Loucy (cell line): ENCODE results near the gene TNNT2.

Experiments used
- H2AFZ ChIP-seq: fragments of 200-600 bp; sonication (generic); 2 replicates; pipeline ENCODE4 v1.6.0; 2016; ENCODE audit warnings: antibody characterized with exemption, mild to moderate bottlenecking, low read length, moderate library complexity
- H3F3A ChIP-seq: fragments of 200-600 bp; 2 replicates; pipeline ENCODE4 v1.6.0; 2016; ENCODE audit warnings: antibody characterized with exemption, low read depth, mild to moderate bottlenecking
- H3K27me3 ChIP-seq: fragments of 200-600 bp; sonication (generic); 2 replicates; pipeline ENCODE4 v1.6.1; 2014; ENCODE audit warnings: low read length, mild to moderate bottlenecking; ENCODE audit not compliant: insufficient read depth, poor library complexity, severe bottlenecking
- H3K36me3 ChIP-seq: fragments of 200-600 bp; sonication (generic); 2 replicates; pipeline ENCODE4 v1.6.1; 2016; ENCODE audit warnings: low read length; ENCODE audit not compliant: insufficient read depth
- H3K4me1 ChIP-seq: fragments of 200-600 bp; sonication (generic); 2 replicates; pipeline ENCODE4 v1.5.1; 2014; ENCODE audit warnings: low read length, mild to moderate bottlenecking; ENCODE audit not compliant: insufficient read depth, poor library complexity, severe bottlenecking
- H3K4me2 ChIP-seq: fragments of 200-600 bp; sonication (generic); 2 replicates; pipeline ENCODE4 v1.6.0; 2014; ENCODE audit warnings: antibody characterized with exemption, low read length, low read depth, mild to moderate bottlenecking; ENCODE audit not compliant: poor library complexity, severe bottlenecking
- H3K4me3 ChIP-seq: fragments of 200-600 bp; sonication (generic); 2 replicates; pipeline ENCODE4 v1.5.1; 2014; ENCODE audit warnings: low read length, mild to moderate bottlenecking, mixed read lengths; ENCODE audit not compliant: poor library complexity, severe bottlenecking
- H3K79me2 ChIP-seq: fragments of 200-600 bp; sonication (generic); 2 replicates; pipeline ENCODE4 v1.6.1; 2014; ENCODE audit warnings: low read length; ENCODE audit not compliant: insufficient read depth
- H3K9ac ChIP-seq: fragments of 200-600 bp; sonication (generic); 2 replicates; pipeline ENCODE4 v1.6.0; 2014; ENCODE audit warnings: mild to moderate bottlenecking, low read depth, low read length, moderate library complexity; ENCODE audit not compliant: poor library complexity, severe bottlenecking
- H3K9me2 ChIP-seq: fragments of 200-600 bp; sonication (generic); replicated peaks from 2 replicates; pipeline ENCODE4 v1.6.1; 2016; ENCODE audit warnings: low read depth, low read length, mixed read lengths
- H3K9me3 ChIP-seq: fragments of 200-600 bp; sonication (generic); 2 replicates; pipeline ENCODE4 v1.6.1; 2014; ENCODE audit warnings: mild to moderate bottlenecking, antibody characterized with exemption, low read length, low read depth; ENCODE audit not compliant: insufficient read depth
- H4K20me1 ChIP-seq: fragments of 200-600 bp; sonication (generic); 2 replicates; pipeline ENCODE4 v1.6.0; 2014; ENCODE audit warnings: antibody characterized with exemption, low read length, mild to moderate bottlenecking; ENCODE audit not compliant: insufficient read depth, poor library complexity, severe bottlenecking
- EZH2phosphoT487 ChIP-seq: fragments of 200-600 bp; IDR thresholded peaks from 2 replicates; pipeline ENCODE4 v1.6.1; 2018; ENCODE audit warnings: antibody characterized with exemption, mild to moderate bottlenecking, moderate library complexity, borderline replicate concordance
- TF ChIP-seq, protein P1 (sequence below): fragments of 200-600 bp; sonication (generic); conservative IDR thresholded peaks from 2 replicates; pipeline ENCODE4 v1.5.1; 2014; ENCODE audit warnings: mild to moderate bottlenecking, antibody characterized with exemption, low read length

TNNT2 gene

DNA sequence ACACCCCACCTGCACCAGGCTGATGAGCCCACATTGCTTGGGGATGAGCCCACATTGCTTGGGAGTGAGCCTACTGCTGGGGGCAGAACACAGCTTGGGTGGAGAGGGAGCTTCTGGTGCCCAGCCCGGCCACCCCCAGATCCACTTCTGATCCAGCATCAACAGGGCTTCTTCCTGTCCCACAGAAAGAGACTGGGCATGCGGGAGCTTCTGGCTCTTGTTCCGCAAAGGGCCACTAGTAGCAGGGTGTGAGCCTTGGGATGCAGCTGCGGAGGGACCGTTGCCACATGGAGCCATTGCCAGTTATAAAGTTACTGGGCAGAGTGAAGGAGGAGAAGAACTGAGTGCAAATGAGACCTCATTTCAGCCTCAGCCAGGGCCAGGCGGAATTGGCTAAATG is 57.8 kb downstream of the TNNT2 start:
- no peaks in the 10 kb centered on the region for H3K27me3 ChIP-seq
- H3K79me2 ChIP-seq, result no peaks in the 10 kb centered on the region
- H3F3A ChIP-seq, result no peaks in the 10 kb centered on the region
- no peaks in the 10 kb centered on the region for H4K20me1 ChIP-seq
- H2AFZ ChIP-seq, result no peak overlapping the region
- H3K4me1 ChIP-seq, result no peaks in the 10 kb centered on the region
- no peak overlapping the region for H3K4me2 ChIP-seq
- H3K4me3 ChIP-seq, result no peak overlapping the region
- no peak overlapping the region for H3K9ac ChIP-seq
- H3K9me3 ChIP-seq, result no peaks in the 10 kb centered on the region
- no peak for TF ChIP-seq EZH2phosphoT487
- TF ChIP-seq, protein P1, sequence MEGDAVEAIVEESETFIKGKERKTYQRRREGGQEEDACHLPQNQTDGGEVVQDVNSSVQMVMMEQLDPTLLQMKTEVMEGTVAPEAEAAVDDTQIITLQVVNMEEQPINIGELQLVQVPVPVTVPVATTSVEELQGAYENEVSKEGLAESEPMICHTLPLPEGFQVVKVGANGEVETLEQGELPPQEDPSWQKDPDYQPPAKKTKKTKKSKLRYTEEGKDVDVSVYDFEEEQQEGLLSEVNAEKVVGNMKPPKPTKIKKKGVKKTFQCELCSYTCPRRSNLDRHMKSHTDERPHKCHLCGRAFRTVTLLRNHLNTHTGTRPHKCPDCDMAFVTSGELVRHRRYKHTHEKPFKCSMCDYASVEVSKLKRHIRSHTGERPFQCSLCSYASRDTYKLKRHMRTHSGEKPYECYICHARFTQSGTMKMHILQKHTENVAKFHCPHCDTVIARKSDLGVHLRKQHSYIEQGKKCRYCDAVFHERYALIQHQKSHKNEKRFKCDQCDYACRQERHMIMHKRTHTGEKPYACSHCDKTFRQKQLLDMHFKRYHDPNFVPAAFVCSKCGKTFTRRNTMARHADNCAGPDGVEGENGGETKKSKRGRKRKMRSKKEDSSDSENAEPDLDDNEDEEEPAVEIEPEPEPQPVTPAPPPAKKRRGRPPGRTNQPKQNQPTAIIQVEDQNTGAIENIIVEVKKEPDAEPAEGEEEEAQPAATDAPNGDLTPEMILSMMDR, result no peak
- no peaks in the 10 kb centered on the region for H3K9me2 ChIP-seq
- no peaks in the 10 kb centered on the region for H3K36me3 ChIP-seq

DNA sequence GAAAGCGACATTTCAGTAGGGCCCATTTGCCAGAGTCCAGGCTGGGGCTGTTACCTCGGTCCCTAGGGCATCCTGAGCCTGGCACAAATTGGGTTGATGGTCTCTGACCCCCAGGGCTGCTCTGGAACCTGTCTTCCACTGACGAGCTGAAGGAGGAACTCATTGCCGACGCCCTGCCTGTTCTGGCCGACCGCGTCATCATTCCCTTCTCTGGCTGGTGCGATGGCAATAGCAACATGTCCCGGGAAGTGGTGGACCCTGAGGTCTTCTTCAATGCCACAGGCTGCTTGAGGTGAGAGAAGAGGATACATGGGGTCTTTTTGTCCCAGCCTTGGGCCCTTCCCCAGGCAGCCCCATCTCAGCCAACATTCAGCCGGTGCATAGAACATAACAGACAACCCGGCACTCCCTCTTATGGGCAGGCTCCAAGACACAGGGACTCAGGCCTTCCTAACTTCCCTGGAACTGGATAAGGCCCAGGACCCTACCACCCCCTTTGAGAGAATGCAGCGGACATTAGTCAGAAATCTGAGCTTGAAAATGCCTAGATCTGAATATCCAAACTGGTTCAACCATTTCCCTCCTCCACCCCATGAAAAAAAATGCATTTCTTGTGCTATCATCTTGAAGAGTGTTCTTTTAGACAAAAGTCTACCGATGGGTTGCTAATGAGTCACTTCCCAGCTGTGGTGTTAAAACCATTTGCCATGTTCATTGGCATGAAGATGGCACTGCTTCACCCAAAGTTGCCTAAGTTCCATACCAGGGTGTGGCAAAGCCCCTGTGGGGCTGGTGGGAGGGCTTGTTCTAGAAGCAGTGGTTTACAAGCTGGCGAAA is 58.8 kb downstream of the TNNT2 start:
- TF ChIP-seq, protein P1, result no peak
- no peak for TF ChIP-seq EZH2phosphoT487
- H3F3A ChIP-seq, result no peaks in the 10 kb centered on the region
- H2AFZ ChIP-seq, result no peak overlapping the region
- no peak overlapping the region for H3K4me2 ChIP-seq
- H3K9ac ChIP-seq, result no peak overlapping the region
- no peaks in the 10 kb centered on the region for H4K20me1 ChIP-seq
- H3K27me3 ChIP-seq, result no peaks in the 10 kb centered on the region
- H3K4me3 ChIP-seq, result no peak overlapping the region
- H3K9me2 ChIP-seq, result no peaks in the 10 kb centered on the region
- no peaks in the 10 kb centered on the region for H3K79me2 ChIP-seq
- no peaks in the 10 kb centered on the region for H3K4me1 ChIP-seq
- H3K9me3 ChIP-seq, result no peaks in the 10 kb centered on the region
- no peaks in the 10 kb centered on the region for H3K36me3 ChIP-seq

DNA sequence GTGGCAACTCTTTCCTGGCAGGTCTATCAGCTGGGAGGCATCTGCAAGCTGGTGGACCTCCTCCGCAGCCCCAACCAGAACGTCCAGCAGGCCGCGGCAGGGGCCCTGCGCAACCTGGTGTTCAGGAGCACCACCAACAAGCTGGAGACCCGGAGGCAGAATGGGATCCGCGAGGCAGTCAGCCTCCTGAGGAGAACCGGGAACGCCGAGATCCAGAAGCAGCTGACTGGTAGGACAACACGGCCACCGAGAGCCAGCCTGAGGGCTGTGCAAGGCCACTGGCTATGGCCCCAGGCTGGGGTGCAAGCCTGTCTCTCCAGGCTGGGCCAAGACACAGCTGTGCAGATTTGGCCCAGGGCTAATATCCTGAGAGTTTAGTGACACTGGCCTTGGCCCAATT is 59.9 kb downstream of the TNNT2 start:
- no peaks in the 10 kb centered on the region for H3K79me2 ChIP-seq
- no peaks in the 10 kb centered on the region for H3K9me2 ChIP-seq
- no peaks in the 10 kb centered on the region for H3K36me3 ChIP-seq
- H4K20me1 ChIP-seq, result no peaks in the 10 kb centered on the region
- no peaks in the 10 kb centered on the region for H3F3A ChIP-seq
- no peak for TF ChIP-seq EZH2phosphoT487
- TF ChIP-seq, protein P1, result no peak
- no peaks in the 10 kb centered on the region for H3K9me3 ChIP-seq
- H3K4me1 ChIP-seq, result no peaks in the 10 kb centered on the region
- H2AFZ ChIP-seq, result no peak overlapping the region
- H3K9ac ChIP-seq, result no peak overlapping the region
- no peaks in the 10 kb centered on the region for H3K27me3 ChIP-seq
- no peak overlapping the region for H3K4me2 ChIP-seq
- H3K4me3 ChIP-seq, result no peak overlapping the region
